Natural killer cell (primary cell): ENCODE measurements around the gene TK2. TPM values are rescaled to one million over a fixed set of nuclear protein-coding genes. Genes with fewer than 3 reads are reported as not detected.

Source experiments
- ATAC-seq, 3 donors: fragments of 150-1000 bp in 2 of 3; fragments of 200-7000 bp in 1 of 3; cut with Tn5 transposase; 1 replicate in 1 of 3; 2 replicates in 2 of 3; pipeline ENCODE4 v1.10.0; 2021; ENCODE audit warnings: mild to moderate bottlenecking in 2 of 3, moderate library complexity in 2 of 3
- DNase-seq, 2 donors: peaks; one replicate each; pipeline versions ENCODE4 v3.0.0 to v3.0.0-alpha.2; 2013 to 2021; ENCODE audit warnings: mixed read lengths in 1 of 2
- H3K27ac ChIP-seq: one replicate; pipeline ENCODE4 v1.5.1; 2013; ENCODE audit warnings: mild to moderate bottlenecking, low read length
- H3K27me3 ChIP-seq: one replicate; pipeline ENCODE4 v1.6.1; 2013; ENCODE audit warnings: low read length; ENCODE audit not compliant: control insufficient read depth, insufficient read depth
- H3K36me3 ChIP-seq: one replicate; pipeline ENCODE4 v1.6.1; 2013; ENCODE audit warnings: low read length; ENCODE audit not compliant: control insufficient read depth, insufficient read depth
- H3K4me1 ChIP-seq: one replicate; pipeline ENCODE4 v1.6.1; 2013; ENCODE audit warnings: low read length; ENCODE audit not compliant: control insufficient read depth, insufficient read depth
- H3K4me3 ChIP-seq: one replicate; pipeline ENCODE4 v1.5.1; 2013; ENCODE audit warnings: low read length
- H3K9me3 ChIP-seq: one replicate; pipeline ENCODE4 v1.6.1; 2013; ENCODE audit warnings: low read length; ENCODE audit not compliant: control insufficient read depth, insufficient read depth
- H3K27ac Mint-ChIP-seq, 2 donors: one replicate each; pipeline ENCODE4 v1.8.0; 2022; ENCODE audit warnings: mild to moderate bottlenecking in 2 of 2, mixed read lengths in 2 of 2, moderate library complexity in 1 of 2
- H3K27me3 Mint-ChIP-seq, 2 donors: one replicate each; pipeline ENCODE4 v1.8.0; 2022; ENCODE audit warnings: low read depth in 2 of 2, mixed read lengths in 2 of 2
- H3K36me3 Mint-ChIP-seq: one replicate; pipeline ENCODE4 v1.8.0; 2022; ENCODE audit warnings: mixed read lengths
- H3K4me1 Mint-ChIP-seq, 2 donors: one replicate each; pipeline ENCODE4 v1.8.0; 2022; ENCODE audit warnings: mixed read lengths in 2 of 2
- H3K4me3 Mint-ChIP-seq: one replicate; pipeline ENCODE4 v1.8.0; 2022; ENCODE audit warnings: mild to moderate bottlenecking, moderate library complexity, mixed read lengths
- H3K9me3 Mint-ChIP-seq, 2 donors: one replicate each; pipeline ENCODE4 v1.8.0; 2022; ENCODE audit warnings: mixed read lengths in 2 of 2
- CTCF ChIP-seq: fragments of 200-600 bp; IDR thresholded peaks from one replicate; pipeline ENCODE4 v1.8.0; 2022; ENCODE audit warnings: antibody characterized with exemption
- WGBS: methylation state at CpG from one replicate; pipeline ENCODE4 v1.1.7; 2013; ENCODE audit warnings: missing lambda C conversion rate; ENCODE audit not compliant: insufficient coverage; 5-methylcytosine and 5-hydroxymethylcytosine counted together
- intact Hi-C: fragments of 100-400 bp; cut with micrococcal nuclease; formaldehyde crosslinking; loops from one replicate; pipeline ENCODE4 v1.14.2; 2022
- total RNA-seq, 4 donors: library from RNA; stranded (reverse); fragments of 120-200 nt in 1 of 4; gene quantifications; one replicate each; pipeline versions ENCODE4 v1.2.3 to v1.2.4, GENCODE V29; 2013 to 2022

The TK2 gene
- total RNA-seq, 3 donors from 2014 or later (not counting 1 experiment from before 2014, with no cell fraction given): 18.8 to 25.8 (median 25.1) TPM

DNA sequence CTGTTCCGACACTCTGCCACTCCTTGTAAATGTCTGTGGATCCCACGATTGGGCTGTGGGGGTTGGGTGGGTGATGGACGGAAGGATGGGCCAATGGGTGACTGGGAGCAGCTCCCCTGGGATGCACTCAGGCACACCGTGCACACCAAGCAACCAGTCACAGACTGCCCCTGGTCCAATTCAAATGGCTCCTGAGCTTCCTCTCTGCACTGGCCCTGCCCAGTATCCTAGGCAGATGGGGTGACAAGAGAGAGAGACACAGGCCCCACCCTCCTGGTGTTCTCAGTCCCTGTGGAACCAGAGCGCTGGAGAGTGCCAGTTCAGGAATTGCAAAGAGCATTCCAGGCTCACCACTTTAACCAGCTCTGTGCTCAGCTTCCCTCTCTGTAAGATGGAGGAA lies 90.0 kb downstream of the TK2 start:
- peaks cover 4% of the 10 kb centered on the region for H3K27me3 ChIP-seq
- no peak for TF ChIP-seq CTCF
- H3K27ac ChIP-seq: no peak overlapping the region
- DNase-seq: no peak
- no peaks in the 10 kb centered on the region for H3K4me1 ChIP-seq
- intact Hi-C loops: no loop called here
- no peaks in the 10 kb centered on the region for H3K36me3 Mint-ChIP-seq
- peaks cover 36 to 51% of the 10 kb centered on the region in 2 donors for H3K27me3 Mint-ChIP-seq
- no peaks in the 10 kb centered on the region for H3K36me3 ChIP-seq
- no peaks in the 10 kb centered on the region for H3K9me3 ChIP-seq
- H3K27ac Mint-ChIP-seq: no peak overlapping the region
- H3K4me3 Mint-ChIP-seq: no peak overlapping the region
- 62% methylated on average over 5 of the region's 5 CpGs for WGBS
- H3K4me3 ChIP-seq: no peak overlapping the region
- ATAC-seq: no peak
- no peaks in the 10 kb centered on the region for H3K4me1 Mint-ChIP-seq
- no peaks in the 10 kb centered on the region for H3K9me3 Mint-ChIP-seq

DNA sequence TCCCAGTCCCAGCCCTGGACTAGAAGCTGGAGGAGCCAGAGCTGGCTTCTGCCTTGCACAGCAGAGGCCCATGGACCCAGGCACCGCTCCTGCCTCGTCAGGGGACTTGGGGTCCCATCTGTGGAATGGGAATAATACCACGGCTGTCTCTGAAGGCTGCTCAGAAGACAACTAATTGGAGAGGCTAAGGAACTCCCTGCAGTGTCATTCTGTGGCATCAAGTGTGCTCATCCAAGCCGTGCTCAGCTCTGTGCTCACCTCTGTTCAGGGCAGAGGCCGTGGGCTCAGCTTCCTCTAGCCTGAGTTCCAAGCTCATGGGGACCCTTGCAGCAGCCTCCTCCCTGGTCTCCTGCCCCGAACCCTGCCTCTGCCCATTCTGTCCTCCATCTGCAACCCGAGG lies 91.1 kb downstream of the TK2 start:
- Mint-ChIP-seq H3K4me1 (no peaks in the 10 kb centered on the region), H3K36me3 (no peaks in the 10 kb centered on the region), H3K27me3 (peaks cover 32 to 44% of the 10 kb centered on the region in 2 donors), H3K4me3 (no peak overlapping the region), H3K27ac (no peak overlapping the region), H3K9me3 (no peaks in the 10 kb centered on the region)
- Histone ChIP-seq H3K4me1 (no peaks in the 10 kb centered on the region), H3K27me3 (peaks cover 4% of the 10 kb centered on the region), H3K4me3 (no peak overlapping the region), H3K27ac (no peak overlapping the region), H3K36me3 (no peaks in the 10 kb centered on the region), H3K9me3 (no peaks in the 10 kb centered on the region)
- ATAC-seq (no peak), DNase-seq (no peak)
- TF ChIP-seq CTCF: no peak
- intact Hi-C loops: no loop called here
- WGBS: 83% methylated on average over 7 of the region's 7 CpGs

GRCh38 chr16:66458292-66458691 lies 91.6 kb downstream of the TK2 start:
- ATAC-seq (no peak), DNase-seq (no peak)
- intact Hi-C loops: no loop called here
- no peak overlapping the region for H3K27ac Mint-ChIP-seq
- no peak overlapping the region for H3K27ac ChIP-seq
- peaks cover 30 to 39% of the 10 kb centered on the region in 2 donors for H3K27me3 Mint-ChIP-seq
- H3K4me1 ChIP-seq: no peaks in the 10 kb centered on the region
- H3K4me3 ChIP-seq: no peak overlapping the region
- no peaks in the 10 kb centered on the region for H3K36me3 Mint-ChIP-seq
- H3K27me3 ChIP-seq: peaks cover 4% of the 10 kb centered on the region
- 91% methylated on average over 5 of the region's 5 CpGs for WGBS
- no peaks in the 10 kb centered on the region for H3K9me3 ChIP-seq
- no peak overlapping the region for H3K4me3 Mint-ChIP-seq
- no peak for TF ChIP-seq CTCF
- no peaks in the 10 kb centered on the region for H3K9me3 Mint-ChIP-seq
- no peaks in the 10 kb centered on the region for H3K4me1 Mint-ChIP-seq
- H3K36me3 ChIP-seq: no peaks in the 10 kb centered on the region

Other genes starting within 250 kb of the TK2 start
- gene CDH5, start 183.4 kb downstream of the TK2 start, total RNA-seq: not detected
- not detected for gene BEAN1, start 122.8 kb downstream of the TK2 start, total RNA-seq
- 10 to 100 TPM; 48.0 to 69.7 (median 54.6) TPM for gene CKLF, start 2.5 kb upstream of the TK2 start, total RNA-seq
- gene CMTM1, start 16.3 kb upstream of the TK2 start, total RNA-seq: 1 to 10 TPM; 4.4 to 8.5 (median 7.8) TPM
- gene CMTM2, start 29.3 kb upstream of the TK2 start, total RNA-seq: 1 to 10 TPM in 1 of 3 donors, under 1 TPM in 2; 0.61 to 1.6 (median 0.82) TPM
- gene CMTM3, start 54.6 kb upstream of the TK2 start, total RNA-seq: 10 to 100 TPM; 68.2 to 86.4 (median 85.0) TPM
- 1 to 10 TPM in 1 of 3 donors, under 1 TPM in 2; 0.61 to 1.4 (median 0.85) TPM for gene CMTM4, start 146.6 kb upstream of the TK2 start, total RNA-seq
- 100 to 1,000 TPM; 105 to 115 (median 110) TPM for gene DYNC1LI2, start 201.5 kb upstream of the TK2 start, total RNA-seq